Hematopoietic multipotent progenitor cell treated with erythropoietin and hydrocortisone succinate and interleukin-3 and kit ligand, for 8 days (in vitro differentiated cells): ENCODE results near the gene OR5C1.
A peak's percentile ranks its signal among the peaks of the same experiment; 100 is the strongest.
"Not testable (repeated sequence)": the region's sequence is repeated elsewhere in the genome, so short reads cannot be mapped to it uniquely, and the experiment has no call there.

Experiments used
- DNase-seq: peaks from one replicate; pipeline ENCODE4 v3.0.0-alpha.2; 2015

The OR5C1 gene

DNA sequence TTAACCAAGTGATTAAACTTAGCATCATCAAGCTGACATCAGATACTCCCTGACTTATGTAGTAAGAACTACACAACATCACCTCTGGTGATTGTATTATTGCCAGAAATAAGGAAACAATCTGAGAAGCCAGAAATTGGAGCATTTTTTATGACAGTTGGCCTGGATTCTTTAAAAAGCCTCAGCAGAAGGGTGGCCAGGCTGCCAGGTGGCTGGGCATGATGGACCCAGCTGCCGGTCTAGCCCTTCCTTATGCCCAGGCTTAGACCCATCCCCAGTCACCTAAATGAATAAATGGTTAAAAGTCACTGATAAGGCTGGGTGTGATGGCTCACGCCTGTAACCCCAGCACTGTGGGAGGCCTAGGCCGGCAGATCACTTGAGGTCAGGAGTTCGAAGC, 24.0 kb downstream of the OR5C1 start:
- no peak for DNase-seq

DNA sequence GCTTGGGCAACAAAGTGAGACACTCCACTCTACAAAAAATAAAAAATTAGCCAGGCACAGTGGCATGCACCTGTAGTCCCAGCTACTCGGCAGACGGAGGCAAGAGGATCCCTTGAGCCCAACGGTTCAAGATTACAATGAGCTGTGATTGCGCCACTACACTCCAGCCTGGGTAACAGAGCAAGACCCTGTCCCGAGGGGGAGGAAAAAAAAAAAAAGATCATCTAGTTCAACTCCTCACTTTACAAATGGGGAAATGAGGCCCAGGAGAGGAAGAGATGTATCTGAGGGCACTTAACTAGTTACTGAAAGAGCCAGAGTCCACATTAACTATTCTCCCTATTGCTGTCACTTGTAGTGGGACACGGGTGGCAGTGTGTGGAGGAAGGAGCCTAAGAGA, 25.8 kb downstream of the OR5C1 start:
- DNase-seq: no peak

- no peak for DNase-seq
Measured at GRCh38 chr9:122815544-122815943, 26.8 kb downstream of the OR5C1 start.

DNA sequence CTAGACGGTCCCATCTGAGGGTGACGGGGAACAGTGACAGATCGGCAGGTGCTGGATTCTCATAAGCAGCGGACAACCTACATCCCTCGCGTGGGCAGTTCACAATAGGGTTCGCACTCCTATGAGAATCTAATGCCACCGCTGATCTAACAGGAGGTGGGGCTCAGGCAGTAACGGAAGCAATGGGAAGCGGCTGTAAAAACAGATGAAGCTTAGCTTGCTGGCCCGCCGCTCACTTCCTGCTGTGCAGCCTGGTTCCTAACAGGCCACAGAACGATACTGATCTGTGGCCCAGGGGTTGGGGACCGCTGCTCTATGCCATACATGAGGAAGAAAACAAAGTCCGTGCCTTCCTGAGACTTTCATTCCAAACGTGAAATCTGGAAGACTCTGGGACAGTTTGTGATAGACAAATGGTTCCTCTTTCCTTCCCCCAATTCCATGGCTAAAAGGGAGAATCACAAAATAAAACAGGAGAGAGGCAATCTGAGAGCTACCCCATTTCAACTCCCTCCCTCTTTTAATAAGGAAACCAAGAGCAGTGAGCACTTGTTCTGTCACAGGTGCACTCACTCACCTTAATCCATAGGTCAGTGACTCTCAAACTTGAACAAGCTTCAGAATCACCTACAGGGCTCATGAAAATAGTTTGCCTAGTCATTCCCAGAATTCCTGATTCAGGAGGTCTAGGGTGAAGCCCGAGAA, 27.6 kb downstream of the OR5C1 start:
- peak; percentile 77 for DNase-seq

- no peak for DNase-seq
Measured at GRCh38 chr9:122819326-122819725, 30.6 kb downstream of the OR5C1 start.

GRCh38 chr9:122819791-122820489, 31.2 kb downstream of the OR5C1 start:
- no peak for DNase-seq

DNA sequence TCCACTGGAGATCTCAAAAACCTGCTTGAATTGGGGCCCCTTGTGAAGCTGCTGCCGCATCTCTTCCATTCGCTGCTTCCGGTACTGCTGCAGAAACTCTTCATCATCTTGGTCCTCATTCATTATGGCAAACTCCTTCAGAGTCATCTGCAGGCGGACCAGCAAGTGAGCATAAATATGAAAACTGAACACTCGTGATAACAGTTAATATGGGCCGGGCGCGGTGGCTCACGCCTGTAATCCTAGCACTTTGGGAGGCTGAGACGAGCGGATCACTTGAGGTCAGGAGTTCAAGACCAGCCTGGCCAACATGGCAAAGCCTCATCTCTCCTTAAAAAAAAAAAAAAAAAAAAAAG, 31.7 kb downstream of the OR5C1 start:
- no peak for DNase-seq

- DNase-seq: peak; percentile 97
Measured at GRCh38 chr9:122821278-122821943, 32.7 kb downstream of the OR5C1 start.

DNA sequence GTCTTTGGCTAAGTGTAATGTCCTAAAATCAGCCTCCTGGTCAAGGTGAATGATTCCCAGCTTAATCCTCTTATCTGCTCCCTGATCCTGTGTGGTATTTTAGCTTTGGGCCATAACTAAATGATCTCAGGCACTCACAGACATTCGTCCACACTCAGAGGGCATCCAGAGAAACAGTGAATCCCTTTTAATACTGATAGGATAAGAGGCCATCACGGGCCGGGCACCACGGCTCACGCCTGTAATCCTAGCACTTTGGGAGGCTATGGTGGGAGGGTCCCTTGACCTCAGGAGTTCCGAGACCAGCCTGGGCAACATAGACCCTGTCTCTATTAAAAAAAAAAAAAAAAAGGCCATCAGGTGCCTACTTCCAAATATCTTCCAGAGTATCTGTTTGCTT, 33.3 kb downstream of the OR5C1 start:
- no peak for DNase-seq

DNA sequence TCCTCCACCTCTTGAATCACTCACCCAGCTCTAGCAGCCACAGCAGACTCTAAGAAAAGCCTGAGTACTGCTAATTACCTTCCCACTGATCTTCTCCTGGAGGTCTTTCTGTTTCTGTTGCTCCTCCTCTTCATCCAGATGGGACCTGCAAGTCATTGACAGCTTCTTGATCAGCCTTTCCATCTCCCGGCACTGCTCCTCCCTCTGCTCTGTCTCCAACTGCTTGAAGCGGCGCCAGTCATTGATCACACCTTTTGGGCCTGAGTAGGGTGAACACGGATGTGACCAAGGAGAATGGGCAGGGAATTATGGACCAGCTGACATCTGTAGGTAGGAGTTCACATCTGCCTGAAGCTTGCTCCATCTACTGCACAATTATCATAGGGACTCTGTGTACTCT, 34.2 kb downstream of the OR5C1 start:
- no peak for DNase-seq

DNA sequence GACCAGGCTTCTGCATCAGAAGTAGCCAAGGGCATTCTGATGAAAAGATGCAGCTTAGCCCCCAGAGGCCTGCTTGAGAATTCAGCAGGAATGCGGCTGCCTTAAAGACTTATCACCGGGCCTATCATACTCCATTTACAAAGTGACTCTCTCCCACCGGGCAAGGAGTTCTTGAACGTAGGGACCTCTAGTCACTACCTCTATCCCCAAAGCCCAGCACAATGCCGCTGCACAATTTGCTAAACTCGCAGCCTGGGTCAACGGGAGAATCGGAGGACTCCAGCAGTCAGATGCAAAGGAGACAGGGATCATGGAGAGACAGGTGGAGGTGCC, 39.0 kb downstream of the OR5C1 start:
- no peak for DNase-seq

DNA sequence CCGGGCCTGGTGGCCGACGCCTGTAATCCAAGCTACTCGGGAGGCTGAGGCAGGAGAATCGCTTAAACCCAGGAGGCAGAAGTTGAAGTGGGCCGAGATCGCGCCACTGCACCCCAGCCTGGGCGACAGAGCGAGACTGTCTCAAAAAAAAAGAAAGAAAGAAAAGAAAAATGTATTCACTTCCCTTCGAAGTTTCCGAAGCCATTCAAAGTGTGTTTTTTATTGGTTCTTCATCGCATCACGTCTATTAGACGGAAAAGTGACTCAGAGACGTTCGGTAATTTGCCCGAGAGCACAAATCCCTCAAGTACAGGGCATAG, 40.2 kb downstream of the OR5C1 start:
- not testable (repeated sequence) for DNase-seq

GRCh38 chr9:122832194-122832593, 43.5 kb downstream of the OR5C1 start:
- DNase-seq: no peak

DNA sequence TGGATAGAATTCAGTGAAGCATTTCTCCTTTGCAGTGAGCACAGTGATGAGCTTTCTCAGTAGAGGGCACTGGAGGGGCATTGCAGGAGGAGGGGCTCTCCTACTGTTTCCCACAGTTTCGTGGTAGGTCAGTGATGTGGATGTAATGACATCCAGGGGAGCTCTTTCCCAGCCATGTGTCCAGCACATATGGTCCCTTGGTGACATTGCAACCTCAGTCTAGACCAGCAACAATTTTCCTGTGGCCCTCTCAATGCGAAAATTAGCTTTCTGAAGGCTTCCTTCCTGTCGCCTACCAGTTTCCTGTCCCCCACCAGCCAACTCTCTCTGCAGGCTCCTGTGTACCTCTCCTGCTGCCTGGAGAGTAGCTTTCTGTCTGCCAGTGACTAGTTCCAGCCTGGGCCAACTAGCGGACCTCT, 46.6 kb downstream of the OR5C1 start:
- no peak for DNase-seq

GRCh38 chr9:122837266-122837850, 48.6 kb downstream of the OR5C1 start:
- DNase-seq: no peak

DNA sequence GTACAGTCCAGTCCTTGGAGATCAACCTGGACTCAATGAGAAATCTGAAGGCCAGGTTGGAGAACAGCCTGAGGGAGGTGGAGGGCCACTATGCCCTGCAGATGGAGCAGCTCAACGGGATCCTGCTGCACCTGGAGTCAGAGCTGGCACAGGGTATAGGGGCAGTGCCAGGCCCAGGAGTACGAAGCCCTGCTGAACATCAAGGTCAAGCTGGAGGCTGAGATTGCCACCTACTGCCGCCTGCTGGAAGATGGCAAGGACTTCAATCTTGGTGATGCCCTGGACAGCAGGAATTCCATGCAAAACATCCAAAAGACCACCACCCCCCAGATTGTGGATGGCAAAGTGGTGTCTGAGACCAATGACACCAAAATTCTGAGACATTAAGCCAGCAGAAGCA, 49.7 kb downstream of the OR5C1 start:
- not testable (repeated sequence) for DNase-seq
